GM10248 (cell line): Measurements from ENCODE around the gene ASB5.

ENCODE experiments used
- CTCF ChIA-PET: fragments of 300-600 bp; sonication (Branson Sonifier 250); formaldehyde crosslinking; extraction: SDS; loops from one replicate; lab custom pipeline; 2021; ENCODE audit warnings: antibody characterized with exemption; lab: Yijun Ruan, JAX
- POLR2A ChIA-PET: fragments of 350-650 bp; sonication (Branson Sonifier 250); formaldehyde crosslinking; extraction: SDS; loops from one replicate; lab custom pipeline; 2020; ENCODE audit warnings: antibody characterized with exemption; lab: Yijun Ruan, JAX
- DNase-seq: peaks from one replicate; pipeline ENCODE4 v3.0.0; 2012; ENCODE audit errors: extremely low spot score
- TF ChIP-seq, protein P1 (sequence below): IDR thresholded peaks from 2 replicates; pipeline ENCODE4 v1.5.1; 2012; ENCODE audit warnings: mild to moderate bottlenecking, low read depth; ENCODE audit errors: extremely low read depth, missing control alignments, control extremely low read depth

Gene ASB5, protein sequence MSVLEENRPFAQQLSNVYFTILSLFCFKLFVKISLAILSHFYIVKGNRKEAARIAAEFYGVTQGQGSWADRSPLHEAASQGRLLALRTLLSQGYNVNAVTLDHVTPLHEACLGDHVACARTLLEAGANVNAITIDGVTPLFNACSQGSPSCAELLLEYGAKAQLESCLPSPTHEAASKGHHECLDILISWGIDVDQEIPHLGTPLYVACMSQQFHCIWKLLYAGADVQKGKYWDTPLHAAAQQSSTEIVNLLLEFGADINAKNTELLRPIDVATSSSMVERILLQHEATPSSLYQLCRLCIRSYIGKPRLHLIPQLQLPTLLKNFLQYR

DNA sequence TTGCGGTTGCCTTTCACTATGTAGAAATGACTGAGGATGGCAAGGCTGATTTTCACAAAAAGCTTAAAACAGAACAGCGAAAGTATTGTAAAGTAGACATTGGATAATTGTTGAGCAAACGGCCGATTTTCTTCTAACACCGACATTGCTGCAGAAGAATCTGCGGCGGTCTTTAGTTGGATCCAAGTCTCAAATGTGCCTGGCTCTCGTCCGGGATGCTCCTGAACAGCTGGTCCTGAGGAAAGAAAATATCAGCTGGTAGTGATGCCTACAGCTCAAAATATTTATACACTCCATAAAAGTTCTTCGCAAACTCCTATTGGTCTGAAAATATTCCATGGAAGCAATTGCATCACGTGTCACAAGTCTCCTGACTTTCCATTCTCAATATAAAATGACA lies at the start of gene ASB5:
Gene ASB5 (minus strand): TSS at position 260 of the 400 bp plus-strand sequence. CDS start 114 bp downstream, at position 146.
- ChIA-PET CTCF (no interaction called here), POLR2A (no interaction called here)
- DNase-seq: no peak
- TF ChIP-seq, protein P1, sequence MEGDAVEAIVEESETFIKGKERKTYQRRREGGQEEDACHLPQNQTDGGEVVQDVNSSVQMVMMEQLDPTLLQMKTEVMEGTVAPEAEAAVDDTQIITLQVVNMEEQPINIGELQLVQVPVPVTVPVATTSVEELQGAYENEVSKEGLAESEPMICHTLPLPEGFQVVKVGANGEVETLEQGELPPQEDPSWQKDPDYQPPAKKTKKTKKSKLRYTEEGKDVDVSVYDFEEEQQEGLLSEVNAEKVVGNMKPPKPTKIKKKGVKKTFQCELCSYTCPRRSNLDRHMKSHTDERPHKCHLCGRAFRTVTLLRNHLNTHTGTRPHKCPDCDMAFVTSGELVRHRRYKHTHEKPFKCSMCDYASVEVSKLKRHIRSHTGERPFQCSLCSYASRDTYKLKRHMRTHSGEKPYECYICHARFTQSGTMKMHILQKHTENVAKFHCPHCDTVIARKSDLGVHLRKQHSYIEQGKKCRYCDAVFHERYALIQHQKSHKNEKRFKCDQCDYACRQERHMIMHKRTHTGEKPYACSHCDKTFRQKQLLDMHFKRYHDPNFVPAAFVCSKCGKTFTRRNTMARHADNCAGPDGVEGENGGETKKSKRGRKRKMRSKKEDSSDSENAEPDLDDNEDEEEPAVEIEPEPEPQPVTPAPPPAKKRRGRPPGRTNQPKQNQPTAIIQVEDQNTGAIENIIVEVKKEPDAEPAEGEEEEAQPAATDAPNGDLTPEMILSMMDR: no peak

DNA sequence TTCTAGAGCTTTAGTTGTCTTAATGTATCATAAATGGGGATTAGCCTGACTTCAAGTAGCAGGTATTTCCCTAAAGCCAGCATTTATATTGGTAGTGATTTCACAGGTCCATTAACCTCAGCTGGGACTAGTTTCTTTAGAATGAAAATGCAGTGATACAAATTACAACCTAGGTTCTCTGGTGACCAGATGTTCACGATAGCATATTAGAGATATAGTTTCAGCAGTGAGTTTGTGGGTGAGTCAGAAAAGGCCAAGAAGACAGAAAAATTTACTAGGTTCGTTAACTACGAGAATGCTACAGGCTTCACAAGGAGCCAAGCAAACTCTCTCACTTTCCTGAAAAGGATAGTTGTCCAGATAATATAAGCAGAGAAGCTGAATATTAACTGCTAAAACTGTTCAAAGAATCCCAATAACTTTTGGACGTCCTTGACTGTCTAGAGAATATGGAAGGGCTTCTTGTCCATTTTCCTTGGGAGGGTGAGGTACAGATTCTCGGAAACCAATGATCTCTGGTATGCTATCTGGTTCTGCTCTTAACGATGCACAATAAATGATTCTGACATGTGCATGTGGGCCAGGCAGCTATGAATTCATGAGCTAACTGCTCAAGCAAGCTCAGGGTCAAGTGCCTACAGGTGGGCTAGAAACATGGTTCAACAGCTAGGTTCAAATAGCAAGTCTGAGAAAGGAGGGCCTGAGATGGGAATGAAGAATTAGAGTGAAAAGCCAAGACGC lies 44.7 kb upstream of the ASB5 start:
- DNase-seq: no peak
- POLR2A ChIA-PET: no interaction called here
- TF ChIP-seq, protein P1: no peak
- CTCF ChIA-PET: interaction anchor here (1.3 to 2.0 kb wide), 3 partner anchors 11 to 387 kb away, joined by 3 to 5 read pairs (median 3); no protein-coding TSS in a partner anchor

DNA sequence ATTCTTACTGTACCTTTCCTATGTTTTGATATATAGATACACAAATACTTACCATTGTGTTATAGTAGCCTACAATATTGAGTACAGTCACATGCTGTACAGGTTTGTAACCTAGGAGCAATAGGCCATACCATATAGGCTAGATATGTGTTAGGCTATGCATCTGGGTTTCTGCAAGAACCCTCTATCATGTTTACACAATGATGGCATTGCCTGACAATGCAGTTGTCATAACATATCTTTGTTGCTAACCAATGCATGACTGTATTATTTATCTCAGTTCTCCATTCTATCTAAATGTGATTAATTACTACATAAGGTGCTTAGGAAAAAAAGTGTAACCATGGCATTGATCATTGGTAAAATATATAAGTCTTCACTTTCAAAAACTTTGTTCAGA lies 40.8 kb upstream of the ASB5 start:
- TF ChIP-seq, protein P1: no peak
- DNase-seq: no peak
- CTCF ChIA-PET: interaction anchor here (1.2 to 1.7 kb wide), 2 partner anchors 11 to 16 kb away, joined by 3 to 4 read pairs; no protein-coding TSS in a partner anchor
- POLR2A ChIA-PET: no interaction called here

DNA sequence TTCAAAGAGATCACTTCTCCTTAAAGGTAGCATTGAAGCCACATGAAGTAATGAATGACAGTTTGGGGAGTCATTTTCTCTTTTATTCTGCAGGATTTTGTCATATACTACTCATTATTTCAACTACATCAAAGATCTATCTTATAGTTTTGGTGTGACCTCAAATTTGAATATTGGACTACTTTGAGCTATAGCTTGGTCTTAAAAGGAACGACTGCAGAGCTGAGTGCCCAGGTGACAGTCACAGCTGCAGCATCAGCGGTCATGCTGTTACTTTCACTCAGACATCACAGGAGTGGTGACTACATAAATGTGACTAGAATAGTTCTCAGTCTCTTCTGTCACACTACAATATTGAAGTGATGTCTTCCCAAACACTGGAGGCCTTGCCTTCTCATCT lies 40.0 kb upstream of the ASB5 start:
- CTCF ChIA-PET: interaction anchor here (1.1 to 2.3 kb wide), 5 partner anchors 11 to 42 kb away, joined by 3 to 9 read pairs (median 3); no protein-coding TSS in a partner anchor
- POLR2A ChIA-PET: interaction anchor here (0.8 kb wide), 1 partner anchor 16 kb away, joined by 3 read pairs; no protein-coding TSS in a partner anchor
- peak; percentile 48 for DNase-seq
- TF ChIP-seq, protein P1: no peak

DNA sequence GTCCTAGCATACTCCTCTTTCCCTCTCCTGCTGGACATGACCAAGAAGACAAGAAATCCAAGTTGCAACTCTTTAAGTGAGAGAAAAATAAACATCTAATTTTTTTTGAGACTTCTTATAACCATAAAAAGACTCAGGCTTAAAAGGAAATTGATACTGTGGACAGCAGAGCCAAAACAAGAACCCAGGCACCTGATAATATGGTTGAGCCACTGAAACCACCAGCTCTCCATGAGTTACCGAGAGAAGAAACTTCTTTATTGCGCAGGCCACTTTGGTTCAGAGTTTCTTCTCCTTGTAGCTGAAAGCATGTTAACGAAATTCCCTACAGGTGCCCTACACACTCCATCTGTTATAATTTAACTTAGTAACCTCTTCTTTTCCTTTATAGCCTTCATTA lies 39.4 kb upstream of the ASB5 start:
- POLR2A ChIA-PET: no interaction called here
- TF ChIP-seq, protein P1: no peak
- CTCF ChIA-PET: interaction anchor here (1.1 to 2.3 kb wide), 6 partner anchors 10 to 43 kb away, joined by 3 to 9 read pairs (median 3); no protein-coding TSS in a partner anchor
- DNase-seq: no peak

DNA sequence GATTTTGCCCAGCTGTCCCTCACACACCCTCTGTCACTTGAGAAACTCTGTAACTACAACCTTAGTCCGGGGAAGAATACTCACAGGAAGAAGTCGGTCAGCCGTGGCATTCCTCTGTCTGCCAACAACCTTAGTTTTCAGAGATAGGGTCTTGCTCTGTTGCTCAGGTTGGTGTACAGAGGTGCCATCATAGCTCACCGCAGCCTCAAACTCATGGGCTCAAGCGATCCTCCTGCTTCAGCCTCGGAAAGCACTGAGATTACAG lies 38.6 kb upstream of the ASB5 start:
- DNase-seq: no peak
- TF ChIP-seq, protein P1: no peak
- ChIA-PET POLR2A (interaction anchor here (0.6 kb wide), 1 partner anchor 644 kb away, joined by 3 read pairs; no protein-coding TSS in a partner anchor), CTCF (interaction anchor here (1.1 to 2.3 kb wide), 3 partner anchors 15 to 48 kb away, joined by 3 to 9 read pairs (median 3); no protein-coding TSS in a partner anchor)
